NOMO-1 treated with dmso at 0.1 percent for 144 hours (cell line): ENCODE data around the gene TULP4.

ENCODE experiments used
- DNase-seq: peaks from one replicate; lab custom pipeline; 2025; ENCODE audit not compliant: unreplicated experiment; lab: John Stamatoyannopoulos, UW

Gene TULP4, protein sequence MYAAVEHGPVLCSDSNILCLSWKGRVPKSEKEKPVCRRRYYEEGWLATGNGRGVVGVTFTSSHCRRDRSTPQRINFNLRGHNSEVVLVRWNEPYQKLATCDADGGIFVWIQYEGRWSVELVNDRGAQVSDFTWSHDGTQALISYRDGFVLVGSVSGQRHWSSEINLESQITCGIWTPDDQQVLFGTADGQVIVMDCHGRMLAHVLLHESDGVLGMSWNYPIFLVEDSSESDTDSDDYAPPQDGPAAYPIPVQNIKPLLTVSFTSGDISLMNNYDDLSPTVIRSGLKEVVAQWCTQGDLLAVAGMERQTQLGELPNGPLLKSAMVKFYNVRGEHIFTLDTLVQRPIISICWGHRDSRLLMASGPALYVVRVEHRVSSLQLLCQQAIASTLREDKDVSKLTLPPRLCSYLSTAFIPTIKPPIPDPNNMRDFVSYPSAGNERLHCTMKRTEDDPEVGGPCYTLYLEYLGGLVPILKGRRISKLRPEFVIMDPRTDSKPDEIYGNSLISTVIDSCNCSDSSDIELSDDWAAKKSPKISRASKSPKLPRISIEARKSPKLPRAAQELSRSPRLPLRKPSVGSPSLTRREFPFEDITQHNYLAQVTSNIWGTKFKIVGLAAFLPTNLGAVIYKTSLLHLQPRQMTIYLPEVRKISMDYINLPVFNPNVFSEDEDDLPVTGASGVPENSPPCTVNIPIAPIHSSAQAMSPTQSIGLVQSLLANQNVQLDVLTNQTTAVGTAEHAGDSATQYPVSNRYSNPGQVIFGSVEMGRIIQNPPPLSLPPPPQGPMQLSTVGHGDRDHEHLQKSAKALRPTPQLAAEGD (N-terminal part only)

DNA sequence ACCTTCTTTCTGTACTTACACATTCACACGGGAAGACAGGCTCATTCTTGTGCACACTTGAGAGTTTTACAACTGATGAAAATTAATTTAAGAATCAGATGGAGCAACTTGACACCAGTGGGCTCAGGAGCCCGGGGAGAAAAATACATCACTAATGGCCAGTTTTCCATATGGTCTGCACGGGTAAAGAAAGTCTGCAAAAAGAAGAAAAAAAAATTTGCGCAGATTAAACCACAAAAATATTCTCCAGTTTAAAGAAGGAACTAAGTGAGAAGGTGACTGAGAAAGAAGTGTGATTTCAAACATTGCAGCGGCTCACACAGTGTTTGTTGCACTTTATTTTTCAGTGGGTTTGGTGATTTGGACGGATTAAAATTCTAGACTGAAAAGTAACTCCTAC lies at the start of gene TULP4:
Gene TULP4 (plus strand): TSS at position 301 of the 400 bp plus-strand sequence. CDS start 1,552 bp downstream, outside the sequence.
- DNase-seq, result no peak

DNA sequence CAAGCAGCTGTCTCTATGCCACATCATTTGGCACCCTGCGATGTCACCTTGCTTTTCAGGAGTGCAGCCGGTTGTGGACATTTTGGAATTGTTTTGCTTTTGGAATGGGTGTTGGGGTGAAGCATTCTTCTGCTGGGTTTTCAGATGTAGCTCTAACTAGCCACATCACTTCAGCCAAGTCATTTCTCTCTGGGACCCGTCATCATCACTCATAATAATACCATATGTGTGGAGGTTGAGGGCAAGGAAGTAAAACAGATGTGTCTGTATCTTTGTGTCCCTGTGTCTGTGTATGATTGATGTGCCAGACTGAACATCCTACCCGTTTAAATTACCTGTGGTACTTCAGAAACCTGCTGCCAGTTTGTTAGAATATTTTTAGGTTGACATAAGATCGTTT lies 49.5 kb upstream of the TULP4 start:
- no peak for DNase-seq

DNA sequence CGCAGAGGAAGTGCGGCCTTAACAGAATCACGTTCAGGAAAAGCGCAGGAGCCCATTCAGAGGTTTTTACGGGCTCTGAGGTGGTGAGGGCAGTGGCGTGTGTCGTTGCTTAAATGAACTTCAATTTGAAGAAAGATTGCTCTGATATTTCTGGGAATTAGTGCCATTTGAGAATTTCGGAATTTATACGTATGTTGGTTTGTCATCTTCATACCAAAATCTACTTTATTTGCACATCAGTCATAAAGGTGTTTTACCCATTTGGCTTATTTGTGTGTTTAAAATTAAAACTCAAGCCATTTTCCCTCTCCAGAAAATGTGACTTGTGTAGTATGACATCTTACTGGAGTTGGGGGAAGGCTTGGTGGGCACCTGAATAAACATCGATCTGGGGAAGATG lies 48.1 kb upstream of the TULP4 start:
- no peak for DNase-seq

GRCh38 chr6:158266131-158266530 lies 46.1 kb upstream of the TULP4 start:
- DNase-seq, result no peak

DNA sequence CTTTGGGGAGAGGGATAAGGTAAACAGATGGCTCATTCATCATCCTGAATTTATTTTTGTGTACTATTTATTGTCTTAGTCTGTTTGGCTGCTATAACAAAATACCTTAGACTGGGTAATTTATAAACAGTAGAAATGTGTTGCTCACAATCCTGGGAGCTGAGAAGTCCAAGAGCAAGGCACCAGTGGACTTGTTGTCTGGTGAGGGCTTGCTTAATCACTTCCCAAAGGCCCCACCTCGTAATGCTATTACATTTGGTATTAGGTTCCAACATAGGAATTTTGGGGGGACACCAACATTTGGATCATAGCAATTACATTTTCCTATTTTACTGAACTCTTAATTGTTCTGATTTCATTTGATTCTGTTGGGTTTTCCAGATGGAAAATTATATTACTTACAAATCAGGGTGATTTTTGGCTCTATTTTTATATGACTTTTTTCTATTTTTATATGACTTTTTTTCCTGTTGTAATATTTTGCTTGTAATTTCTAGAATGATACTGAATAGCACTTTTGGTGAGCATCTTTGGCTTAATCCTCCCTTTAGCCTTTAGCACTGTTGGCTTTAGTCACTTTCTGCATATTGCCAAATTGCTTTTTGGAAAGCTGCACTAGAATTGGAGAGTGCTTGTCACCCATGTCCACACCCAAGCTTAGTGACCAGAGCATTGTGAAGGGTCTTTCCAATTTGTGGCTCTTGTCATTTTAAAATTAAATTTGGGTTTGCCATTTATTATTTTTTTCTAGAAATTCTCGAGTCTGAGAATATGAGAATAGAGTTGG lies 43.7 kb upstream of the TULP4 start:
- DNase-seq, result no peak

DNA sequence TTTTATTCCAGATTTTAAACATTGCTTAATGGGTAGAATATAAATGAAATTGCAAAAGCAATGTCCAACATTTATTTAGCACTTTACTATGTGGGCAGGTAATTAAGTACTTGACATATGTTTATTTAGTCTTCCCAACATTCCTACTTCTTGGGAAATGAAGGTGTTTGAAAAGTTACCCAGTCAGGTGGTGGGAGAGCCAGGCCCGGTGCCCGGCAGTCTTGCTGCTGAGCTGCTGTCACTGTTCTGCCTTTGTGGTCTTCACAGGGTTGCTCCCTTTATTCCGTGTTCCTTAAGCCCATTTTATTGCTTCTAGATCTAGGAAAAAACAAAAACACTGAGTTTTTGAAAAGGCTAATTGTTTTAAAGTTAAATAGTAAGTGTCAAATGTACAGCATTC lies 42.6 kb upstream of the TULP4 start:
- DNase-seq, result no peak

- DNase-seq, result no peak
Observed at GRCh38 chr6:158270389-158271127, 41.7 kb upstream of the TULP4 start.

- DNase-seq, result no peak
Observed at GRCh38 chr6:158272324-158272723, 39.9 kb upstream of the TULP4 start.

DNA sequence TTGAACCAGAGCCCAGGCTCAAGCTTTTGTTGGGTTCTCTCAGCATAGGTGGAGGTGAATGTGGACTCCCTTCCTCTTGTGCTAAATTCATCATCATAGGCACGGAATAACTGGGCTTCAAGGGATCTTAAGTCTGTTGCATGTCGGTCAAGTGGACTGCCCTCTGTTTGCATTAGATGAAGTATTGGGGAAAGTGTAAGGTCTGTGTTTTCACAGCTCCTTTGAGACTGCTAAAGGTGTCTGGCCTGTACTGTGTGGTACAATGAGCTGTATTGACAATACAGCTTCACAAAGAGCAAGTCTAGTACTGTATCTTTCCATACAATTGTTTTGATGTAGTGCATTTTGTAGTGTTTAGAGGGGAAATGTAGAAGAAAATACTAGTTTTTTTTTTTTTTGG lies 34.3 kb upstream of the TULP4 start:
- DNase-seq, result no peak

- no peak for DNase-seq
Observed at GRCh38 chr6:158279615-158280014, 32.6 kb upstream of the TULP4 start.

- no peak for DNase-seq
Observed at GRCh38 chr6:158283304-158283980, 28.8 kb upstream of the TULP4 start.

DNA sequence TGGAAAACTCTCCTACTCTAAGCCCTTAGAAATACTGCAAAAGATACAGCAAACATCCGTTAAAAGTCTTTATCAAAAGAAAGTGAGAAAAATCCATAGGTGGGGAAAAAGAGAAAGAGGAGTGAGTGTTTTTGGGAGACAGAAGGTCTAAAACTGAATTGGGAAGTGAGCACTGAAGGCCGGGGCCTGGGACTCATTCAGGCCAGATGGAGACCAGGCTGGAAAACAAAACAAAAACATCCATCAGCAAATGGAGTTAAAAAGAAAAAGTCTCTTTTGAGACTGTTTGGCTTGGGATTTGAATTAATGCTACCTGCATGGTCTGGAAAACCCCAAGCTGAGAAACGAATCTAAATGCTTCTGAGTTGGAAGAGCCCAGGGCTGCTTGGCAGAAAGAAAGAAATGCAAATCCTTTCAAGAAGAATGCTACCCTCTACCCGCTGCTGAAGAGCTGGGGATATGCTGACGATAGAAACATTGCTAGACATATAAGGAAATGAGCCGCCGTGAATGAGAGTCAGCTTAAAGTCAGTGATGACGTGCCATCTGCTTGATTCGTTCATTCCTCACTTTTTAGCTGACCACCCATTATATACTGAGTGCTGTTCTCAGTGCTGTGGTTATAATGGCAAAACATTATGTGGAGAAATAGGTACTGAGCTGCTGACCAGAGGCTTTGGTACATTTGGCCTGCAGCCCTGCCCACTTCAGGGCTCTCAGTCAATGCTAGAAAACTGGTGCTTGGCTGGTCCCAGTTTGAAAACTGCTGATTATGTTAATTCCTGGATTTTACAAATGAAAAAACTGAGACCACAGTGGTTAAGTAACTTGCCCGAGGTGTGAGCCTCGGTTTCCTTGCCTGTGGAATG lies 28.0 kb upstream of the TULP4 start:
- DNase-seq, result no peak

- DNase-seq, result no peak
Observed at GRCh38 chr6:158284876-158285655, 27.2 kb upstream of the TULP4 start.

- no peak for DNase-seq
Observed at GRCh38 chr6:158285656-158286021, 26.6 kb upstream of the TULP4 start.

GRCh38 chr6:158286413-158286812 lies 25.9 kb upstream of the TULP4 start:
- no peak for DNase-seq

- no peak for DNase-seq
Observed at GRCh38 chr6:158287047-158287446, 25.2 kb upstream of the TULP4 start.

- DNase-seq, result no peak
Observed at GRCh38 chr6:158290040-158290439, 22.2 kb upstream of the TULP4 start.

DNA sequence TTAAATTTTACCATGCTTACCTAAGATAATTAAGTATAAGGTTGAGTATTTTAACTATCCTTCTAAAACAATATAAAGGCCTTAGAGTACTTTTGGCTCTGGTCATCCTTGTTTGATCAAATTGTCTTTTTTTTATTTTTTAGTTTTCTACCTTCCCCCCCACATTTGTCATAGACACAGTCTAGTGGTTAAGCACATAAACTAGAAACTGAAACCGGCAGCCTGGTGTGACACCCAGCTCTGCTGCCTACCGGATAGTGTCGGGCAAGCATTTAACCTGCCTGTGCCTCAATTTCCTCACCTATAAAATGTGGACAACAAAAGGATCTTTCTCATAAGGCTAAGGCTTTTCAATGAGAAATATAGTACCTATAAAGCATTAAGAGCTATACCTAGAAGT lies 21.6 kb upstream of the TULP4 start:
- DNase-seq, result no peak

GRCh38 chr6:158292016-158292415 lies 20.2 kb upstream of the TULP4 start:
- no peak for DNase-seq
